Body of pancreas (tissue), 4 donors: Measurements from ENCODE around the gene SLC17A2.

Experiments used
- POLR2A ChIP-seq, 3 donors: fragments of 450-650 bp; IDR thresholded peaks; one replicate each; pipeline ENCODE4 v1.6.1; 2016; ENCODE audit warnings: antibody characterized with exemption in 3 of 3, mild to moderate bottlenecking in 2 of 3
- TF ChIP-seq, protein P1 (sequence below), 7 experiments: fragments of 450-650 bp in 4 of 7; fragments of 200-600 bp in 3 of 7; sonication (generic) in 3 of 7; IDR thresholded peaks; one replicate each; pipeline ENCODE4 v1.5.1; 2016 to 2019; ENCODE audit warnings: antibody characterized with exemption in 7 of 7

DNA sequence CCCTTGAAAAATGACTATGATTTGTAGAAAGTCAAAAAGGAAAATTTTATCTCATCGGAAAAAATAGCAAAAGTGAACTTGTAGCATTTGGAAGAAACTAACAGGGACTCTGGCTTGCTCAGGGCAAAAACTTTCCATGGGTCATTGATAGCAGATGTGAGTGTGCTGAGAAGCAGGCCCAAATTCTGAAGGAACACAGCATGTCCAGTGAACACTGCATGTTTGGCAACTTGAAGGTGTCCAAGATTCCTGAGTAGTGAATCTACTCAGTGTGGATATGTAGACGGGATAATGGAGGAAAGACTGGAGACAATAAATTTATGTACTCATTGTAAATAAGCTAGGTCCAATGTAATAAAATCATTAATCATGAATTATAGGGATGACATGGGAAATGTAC is 8.2 kb downstream of the SLC17A2 start:
- TF ChIP-seq, protein P1, sequence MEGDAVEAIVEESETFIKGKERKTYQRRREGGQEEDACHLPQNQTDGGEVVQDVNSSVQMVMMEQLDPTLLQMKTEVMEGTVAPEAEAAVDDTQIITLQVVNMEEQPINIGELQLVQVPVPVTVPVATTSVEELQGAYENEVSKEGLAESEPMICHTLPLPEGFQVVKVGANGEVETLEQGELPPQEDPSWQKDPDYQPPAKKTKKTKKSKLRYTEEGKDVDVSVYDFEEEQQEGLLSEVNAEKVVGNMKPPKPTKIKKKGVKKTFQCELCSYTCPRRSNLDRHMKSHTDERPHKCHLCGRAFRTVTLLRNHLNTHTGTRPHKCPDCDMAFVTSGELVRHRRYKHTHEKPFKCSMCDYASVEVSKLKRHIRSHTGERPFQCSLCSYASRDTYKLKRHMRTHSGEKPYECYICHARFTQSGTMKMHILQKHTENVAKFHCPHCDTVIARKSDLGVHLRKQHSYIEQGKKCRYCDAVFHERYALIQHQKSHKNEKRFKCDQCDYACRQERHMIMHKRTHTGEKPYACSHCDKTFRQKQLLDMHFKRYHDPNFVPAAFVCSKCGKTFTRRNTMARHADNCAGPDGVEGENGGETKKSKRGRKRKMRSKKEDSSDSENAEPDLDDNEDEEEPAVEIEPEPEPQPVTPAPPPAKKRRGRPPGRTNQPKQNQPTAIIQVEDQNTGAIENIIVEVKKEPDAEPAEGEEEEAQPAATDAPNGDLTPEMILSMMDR (IDR thresholded peaks at IDR 0.05), result no peak
- no peak for TF ChIP-seq POLR2A (IDR thresholded peaks at IDR 0.05)
